Urothelium cell line (cell line): ENCODE measurements around the gene NAA38.
"Not testable (repeated sequence)": the region's sequence is repeated elsewhere in the genome, so short reads cannot be mapped to it uniquely, and the experiment has no call there.

ENCODE experiments used
- DNase-seq: peaks from one replicate; pipeline ENCODE4 v3.0.0; 2011; ENCODE audit warnings: low spot score, mixed read lengths
- FAIRE-seq: peaks from 2 replicates; lab custom pipeline; 2011; peaks lifted over from hg19 to GRCh38; lab: Jason Lieb, UNC

NAA38 gene

DNA sequence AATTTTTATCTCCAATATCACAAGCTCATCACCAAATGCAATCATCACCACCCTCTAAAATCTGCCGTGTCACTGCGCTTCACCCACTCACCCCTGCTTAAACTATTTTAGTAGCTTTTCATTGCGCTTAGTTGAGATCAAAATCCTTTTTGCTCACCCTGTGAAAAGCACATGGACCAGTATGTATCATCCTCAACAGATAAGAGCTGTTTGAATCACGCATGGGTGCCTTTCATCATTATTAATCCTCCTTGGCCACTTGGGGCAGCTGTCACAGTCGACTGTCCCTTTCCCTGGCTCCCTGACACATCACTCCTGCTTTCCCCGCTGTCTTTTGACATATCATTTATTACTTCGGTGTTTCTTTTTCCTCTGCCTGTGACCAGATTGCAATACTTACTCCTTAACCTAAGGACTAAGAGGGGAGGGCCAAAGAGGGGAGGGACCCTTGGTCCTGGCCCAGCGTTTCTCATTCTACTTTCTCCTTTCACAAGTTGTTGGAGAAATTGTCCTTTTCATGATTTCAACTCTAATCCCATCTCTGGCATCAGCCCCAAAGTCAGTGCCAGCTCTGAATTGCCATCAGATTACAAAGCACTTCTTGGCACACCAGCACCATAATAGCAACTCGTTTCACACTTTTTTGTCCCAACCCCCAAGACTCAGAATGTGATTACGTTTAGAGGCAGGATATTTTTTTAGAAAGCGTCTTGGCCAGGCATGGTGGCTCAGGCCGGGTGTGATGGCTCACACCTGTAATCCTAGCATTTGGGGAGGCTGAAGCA lies 32.0 kb downstream of the NAA38 start:
- DNase-seq (no peak), FAIRE-seq (no peak)

DNA sequence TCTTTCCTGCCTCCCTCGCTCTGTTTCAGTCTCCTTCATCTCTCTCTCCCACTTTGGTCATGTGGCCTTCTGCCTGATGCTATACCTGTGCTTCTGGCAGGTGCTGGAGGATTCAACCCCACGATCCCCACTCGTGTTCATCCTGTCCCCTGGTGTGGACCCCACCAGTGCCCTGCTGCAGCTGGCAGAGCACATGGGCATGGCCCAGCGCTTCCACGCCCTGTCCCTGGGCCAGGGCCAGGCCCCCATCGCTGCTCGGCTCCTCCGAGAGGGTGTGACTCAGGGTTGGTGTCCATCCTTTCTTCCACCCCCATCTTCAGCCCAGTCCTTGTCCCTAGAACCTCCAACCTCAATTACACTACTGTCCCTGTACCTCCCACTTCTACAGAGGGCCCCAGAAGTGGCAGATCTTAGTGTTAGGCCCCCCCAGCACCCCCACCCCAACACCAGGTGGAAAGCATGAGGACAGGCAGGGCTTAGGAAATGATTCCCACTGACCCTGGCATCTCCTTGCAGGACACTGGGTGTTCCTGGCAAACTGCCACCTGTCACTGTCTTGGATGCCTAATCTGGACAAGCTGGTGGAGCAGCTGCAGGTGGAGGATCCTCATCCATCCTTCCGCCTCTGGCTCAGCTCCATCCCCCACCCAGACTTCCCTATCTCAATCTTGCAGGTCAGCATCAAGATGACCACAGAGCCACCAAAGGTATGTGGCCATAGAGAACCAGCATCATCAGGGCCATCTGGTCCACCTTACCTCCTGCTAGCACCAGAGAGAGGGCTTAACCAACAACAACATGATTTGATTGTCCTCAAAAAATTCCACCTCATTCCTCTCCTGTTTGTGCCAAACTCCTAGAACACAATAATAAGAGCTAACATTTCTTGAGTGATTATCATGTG lies 33.1 kb downstream of the NAA38 start:
- no peak for FAIRE-seq
- DNase-seq: no peak

DNA sequence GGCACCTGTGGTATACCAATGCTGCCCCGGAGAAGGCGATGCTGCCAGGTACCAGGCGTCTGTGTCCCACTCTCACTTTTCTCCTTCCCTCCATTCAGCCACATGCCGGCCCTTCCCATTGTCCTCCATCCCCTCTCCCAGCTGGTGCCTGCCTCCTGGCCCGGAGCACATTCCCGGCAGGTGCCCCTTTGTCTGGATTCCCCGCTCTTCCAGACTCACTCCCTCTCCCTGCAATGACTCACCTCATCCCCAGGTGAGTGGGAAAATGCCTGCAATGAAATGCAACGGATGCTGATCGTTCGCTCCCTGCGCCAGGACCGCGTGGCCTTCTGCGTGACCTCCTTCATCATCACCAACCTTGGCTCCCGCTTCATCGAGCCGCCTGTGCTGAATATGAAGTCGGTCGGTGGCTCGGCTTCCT lies 33.8 kb downstream of the NAA38 start:
- DNase-seq: no peak
- no peak for FAIRE-seq

DNA sequence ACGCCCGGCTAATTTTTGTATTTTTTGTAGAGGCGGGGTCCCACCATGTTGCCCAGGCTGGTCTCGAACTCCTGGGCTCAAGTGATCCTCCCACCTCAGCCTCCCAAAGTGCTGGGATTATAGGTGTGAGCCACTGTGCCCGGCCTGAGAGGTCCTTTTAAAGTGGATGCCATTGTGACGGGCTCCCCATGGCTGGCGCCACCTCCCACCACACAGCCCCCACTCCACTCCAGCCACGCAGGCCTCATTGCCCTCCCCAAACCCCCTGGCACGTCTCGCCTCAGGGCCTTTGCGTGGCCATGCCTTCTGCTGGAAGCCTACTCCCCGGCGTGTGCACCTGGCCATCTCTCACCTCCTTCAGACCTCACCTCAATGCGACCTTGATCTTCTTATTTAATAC lies 35.2 kb downstream of the NAA38 start:
- FAIRE-seq: no peak
- DNase-seq: no peak

DNA sequence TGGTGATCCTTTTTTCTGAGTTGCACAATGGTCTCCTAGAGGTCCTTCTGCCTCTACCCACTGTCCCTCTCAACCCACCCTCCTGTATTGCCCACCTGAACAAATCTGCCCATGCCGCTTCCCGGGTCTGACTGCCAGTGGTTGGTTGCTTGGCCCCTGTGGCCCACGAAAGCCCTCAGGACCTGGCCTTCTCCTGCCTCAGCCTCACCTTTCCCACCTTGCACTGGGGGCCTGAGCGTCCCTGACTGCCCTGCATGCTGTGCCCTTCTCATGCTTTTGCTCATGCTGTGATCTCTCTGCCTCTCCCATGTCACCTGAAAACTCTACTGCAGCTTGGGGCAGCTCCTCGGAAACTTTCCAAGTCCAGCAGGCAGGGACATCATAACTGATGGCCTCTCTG lies 37.1 kb downstream of the NAA38 start:
- DNase-seq (no peak), FAIRE-seq (no peak)

DNA sequence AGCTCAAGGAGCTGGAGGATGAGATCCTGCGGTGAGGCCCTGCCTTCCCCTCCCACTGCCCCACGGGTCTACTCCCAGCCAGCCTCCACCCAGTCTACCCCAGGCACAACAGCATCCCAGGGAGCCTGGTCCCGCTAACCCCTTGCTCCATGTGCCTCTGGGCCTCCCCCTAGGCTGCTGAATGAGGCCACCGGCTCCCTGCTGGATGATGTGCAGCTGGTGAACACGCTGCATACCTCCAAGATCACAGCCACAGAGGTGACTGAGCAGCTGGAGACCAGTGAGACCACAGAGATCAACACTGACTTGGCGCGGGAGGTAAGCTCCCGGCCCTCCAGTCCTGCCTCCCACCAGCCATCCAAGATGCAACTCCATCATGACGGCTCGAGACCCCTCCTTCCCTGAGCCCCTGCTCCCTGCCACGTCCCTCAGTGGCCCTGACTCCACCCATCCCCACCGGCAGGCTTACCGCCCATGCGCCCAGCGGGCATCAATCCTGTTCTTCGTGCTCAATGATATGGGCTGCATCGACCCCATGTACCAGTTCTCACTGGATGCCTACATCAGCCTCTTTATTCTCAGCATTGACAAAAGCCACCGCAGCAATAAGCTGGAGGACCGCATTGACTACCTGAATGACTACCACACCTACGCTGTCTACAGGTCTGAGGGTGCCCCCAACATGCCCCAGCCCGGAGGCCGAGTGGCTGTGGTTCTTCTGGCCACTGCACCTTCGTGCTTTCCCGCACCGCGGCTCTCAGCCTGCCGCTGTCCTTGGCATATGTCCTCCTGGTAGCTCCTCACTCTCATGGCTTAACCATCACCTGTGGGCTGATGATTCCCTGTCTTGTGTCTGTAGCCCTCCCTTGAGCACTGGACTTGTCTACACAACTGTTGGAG lies 38.4 kb downstream of the NAA38 start:
- no peak for FAIRE-seq
- no peak for DNase-seq

DNA sequence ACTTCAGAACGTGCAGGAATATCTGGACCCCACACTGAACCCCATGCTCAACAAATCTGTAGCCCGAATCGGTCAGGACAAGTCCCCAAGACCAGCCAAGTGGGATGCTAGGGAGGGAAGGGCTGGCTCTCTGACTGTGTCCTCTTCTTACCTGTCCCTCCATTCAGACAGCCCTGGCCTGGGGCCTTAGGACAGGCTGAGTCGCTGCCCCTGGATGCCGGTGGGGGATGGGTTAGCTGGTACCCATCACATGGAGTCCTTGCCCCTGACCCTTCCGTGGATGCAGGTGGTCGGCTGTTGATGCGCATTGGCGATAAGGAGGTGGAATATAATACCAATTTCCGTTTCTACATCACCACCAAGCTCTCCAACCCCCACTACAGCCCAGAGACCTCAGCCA lies 39.3 kb downstream of the NAA38 start:
- FAIRE-seq (no peak), DNase-seq (no peak)

DNA sequence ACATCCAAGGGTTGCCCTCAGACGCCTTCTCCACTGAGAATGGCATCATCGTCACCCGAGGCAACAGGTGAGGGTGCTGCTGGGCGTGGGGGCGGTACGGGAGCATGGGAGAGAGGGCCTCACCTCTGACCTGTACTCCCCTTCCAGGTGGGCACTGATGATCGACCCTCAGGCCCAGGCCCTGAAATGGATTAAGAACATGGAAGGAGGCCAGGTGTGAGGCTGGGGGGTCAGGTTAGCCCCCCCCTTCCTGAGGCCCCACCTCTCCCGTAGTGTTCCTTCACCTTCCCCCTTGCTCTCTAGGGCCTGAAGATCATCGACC lies 39.8 kb downstream of the NAA38 start:
- no peak for FAIRE-seq
- DNase-seq: no peak

DNA sequence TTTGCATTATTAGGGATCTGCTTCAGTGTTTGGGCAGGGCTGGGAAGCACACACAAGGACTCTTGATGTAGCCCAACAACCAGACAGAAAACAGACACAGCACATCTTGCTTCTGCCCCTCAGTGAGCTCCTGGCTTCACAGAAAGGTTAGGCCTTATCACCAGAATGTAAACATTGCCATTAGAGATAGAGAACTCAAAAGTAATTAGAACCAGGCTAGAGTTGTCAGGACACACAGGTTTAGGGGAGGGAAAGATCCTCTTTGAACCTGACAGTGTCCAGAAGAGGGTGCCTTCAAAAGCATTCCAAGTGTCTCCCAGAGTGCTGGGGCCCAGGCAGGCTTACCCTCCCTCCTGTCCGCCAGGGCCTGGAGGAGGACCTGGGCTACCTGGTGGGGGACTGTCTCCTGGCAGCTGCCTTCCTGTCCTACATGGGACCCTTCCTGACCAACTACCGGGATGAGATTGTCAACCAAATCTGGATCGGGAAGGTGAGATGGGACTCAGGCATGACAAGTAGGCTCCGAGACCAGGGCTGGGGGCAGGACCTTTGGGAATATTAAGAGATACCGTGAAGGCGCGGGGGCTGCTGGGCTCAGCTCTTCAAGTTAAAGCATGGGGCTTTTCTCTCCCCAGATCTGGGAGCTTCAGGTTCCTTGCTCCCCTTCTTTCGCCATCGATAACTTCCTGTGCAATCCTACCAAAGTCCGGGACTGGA lies 40.3 kb downstream of the NAA38 start:
- FAIRE-seq (no peak), DNase-seq (no peak)

DNA sequence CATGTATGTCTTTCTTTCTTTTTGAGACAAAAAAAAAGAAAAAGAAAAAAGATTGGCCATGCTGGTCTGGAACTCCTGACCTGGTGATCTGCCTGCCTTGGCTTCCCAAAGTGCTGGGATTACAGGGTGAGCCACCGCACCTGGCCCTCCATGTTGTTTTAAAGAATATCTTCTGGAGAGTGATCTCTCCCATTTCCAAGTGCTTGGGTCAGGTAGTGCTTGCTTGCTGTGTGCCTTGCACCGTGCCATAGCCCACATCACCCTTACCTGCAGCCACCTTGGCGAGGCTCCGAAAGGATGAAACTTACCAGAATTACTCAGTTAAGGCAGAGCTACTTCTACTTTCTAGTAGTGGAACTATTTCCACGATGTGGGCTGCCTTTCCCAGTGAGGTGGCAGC lies 42.4 kb downstream of the NAA38 start:
- no peak for FAIRE-seq
- no peak for DNase-seq

DNA sequence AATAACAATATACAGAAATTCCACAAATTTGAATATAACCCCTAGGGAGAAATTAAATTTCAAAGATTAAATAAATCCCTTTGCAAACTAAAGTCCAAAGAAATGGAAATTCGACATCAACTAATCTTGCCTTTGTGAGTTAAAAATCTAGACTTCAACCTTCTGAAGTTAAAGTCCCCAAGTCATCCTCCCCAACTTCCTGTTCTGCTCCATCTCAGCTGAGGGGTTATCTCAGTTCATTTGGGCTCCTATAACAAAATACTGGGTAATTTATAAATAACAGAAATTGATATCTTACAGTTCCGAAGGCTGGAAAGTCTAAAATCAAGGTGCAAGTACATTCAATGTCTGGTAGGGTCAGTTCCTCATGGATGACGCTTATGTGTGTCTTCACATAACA lies 46.1 kb downstream of the NAA38 start:
- FAIRE-seq (no peak), DNase-seq (no peak)

DNA sequence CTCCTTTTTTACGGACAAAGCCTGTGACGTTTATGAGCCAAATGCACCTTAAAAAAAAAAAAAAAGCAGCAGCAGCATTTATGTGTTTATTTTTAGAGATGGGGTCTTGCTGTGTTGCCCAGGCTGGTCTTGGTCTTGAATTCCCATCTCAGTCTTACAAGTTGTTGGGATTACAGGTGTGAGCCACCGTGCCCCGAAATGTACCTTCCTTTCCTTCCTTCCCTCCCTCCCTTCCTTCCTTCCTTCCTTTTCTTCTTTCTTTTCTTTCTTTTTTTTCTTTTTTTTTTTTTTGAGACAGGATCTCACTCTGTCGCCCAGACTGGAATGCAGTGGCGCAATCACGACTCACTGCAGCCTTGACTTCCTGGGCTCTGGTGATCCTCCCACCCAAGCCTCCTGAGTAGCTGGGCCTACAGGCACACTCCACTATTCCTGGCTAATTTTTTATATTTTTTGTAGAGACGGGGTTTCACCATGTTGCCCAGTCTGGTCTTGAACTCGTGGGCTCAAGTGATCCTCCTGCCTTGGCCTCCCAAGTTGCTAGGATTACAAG lies 47.5 kb downstream of the NAA38 start:
- not testable (repeated sequence) for DNase-seq, FAIRE-seq

DNA sequence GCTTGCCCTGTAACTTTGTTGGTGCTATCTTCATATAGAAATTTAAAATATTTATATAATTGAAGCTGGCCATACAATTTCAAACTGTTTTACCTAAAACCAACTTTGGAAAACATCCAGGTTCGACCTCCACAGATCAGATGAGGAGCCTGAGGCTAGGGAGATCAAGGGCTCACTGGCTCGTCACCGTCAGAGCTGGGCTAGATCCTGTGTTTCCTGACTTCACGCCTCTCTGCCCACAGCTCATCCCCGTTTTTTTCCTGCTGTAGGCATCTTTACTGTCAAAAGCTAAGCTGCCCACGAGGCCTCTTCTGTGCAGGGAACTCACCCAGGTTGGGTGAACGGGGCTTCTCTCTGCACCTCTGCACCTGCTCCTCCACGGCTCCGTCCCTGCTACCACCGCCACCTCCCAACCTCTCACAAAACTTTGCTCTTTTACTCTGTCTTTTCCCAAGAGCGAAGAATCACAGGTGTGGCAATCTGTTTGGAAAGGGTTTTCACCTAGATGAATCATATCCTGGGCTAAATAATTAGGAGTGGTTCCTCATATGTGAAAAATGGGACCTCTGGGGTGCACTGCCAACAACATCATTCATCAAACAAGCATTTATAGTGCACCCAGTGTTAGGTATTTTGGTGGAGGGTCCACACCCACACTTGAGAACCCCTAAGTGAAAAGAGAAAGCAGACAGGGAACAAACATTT lies 48.1 kb downstream of the NAA38 start:
- DNase-seq (no peak), FAIRE-seq (no peak)

DNA sequence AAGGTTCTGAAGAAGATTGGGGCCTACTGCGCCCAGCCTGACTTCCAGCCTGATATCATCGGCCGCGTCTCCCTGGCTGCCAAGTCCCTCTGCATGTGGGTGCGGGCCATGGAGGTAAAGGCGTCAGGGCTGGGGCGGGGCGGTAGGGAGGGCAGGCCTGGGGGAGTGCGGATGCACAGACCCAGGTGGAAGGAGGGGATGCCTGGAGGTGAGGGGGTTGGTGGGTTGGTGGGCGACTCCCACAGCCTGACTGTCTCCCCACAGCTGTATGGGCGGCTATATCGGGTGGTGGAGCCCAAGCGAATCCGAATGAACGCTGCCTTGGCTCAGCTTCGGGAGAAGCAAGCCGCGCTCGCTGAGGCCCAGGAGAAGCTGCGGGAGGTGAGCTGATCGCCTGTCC lies 50.2 kb downstream of the NAA38 start:
- DNase-seq (no peak), FAIRE-seq (no peak)
